Stimulated activated CD8-positive, alpha-beta memory T cell treated with anti-CD3 and anti-CD28 coated beads, Interleukin-7, amount 100 ng/mL, for 4 hours (primary cell): ENCODE results near the gene KIF26B.
"Not testable (repeated sequence)": the region's sequence is repeated elsewhere in the genome, so short reads cannot be mapped to it uniquely, and the experiment has no call there.

ENCODE experiments used
- DNase-seq, 2 donors: peaks; one replicate each; pipeline ENCODE4 v3.0.0-alpha.2; 2020; ENCODE audit warnings: low read depth in 2 of 2

The KIF26B gene

GRCh38 chr1:245325922-245326795, 171.4 kb downstream of the KIF26B start:
- no peak for DNase-seq

GRCh38 chr1:245327360-245327759, 172.6 kb downstream of the KIF26B start:
- DNase-seq = no peak

- DNase-seq = no peak
These were observed 173.1 kb downstream of the KIF26B start for GRCh38 chr1:245327842-245328241.

- DNase-seq = no peak
These were observed 176.2 kb downstream of the KIF26B start for GRCh38 chr1:245330951-245331350.

GRCh38 chr1:245332085-245332484, 177.3 kb downstream of the KIF26B start:
- no peak for DNase-seq

GRCh38 chr1:245332513-245332912, 177.7 kb downstream of the KIF26B start:
- DNase-seq = peak in 1 of 2 donors; percentile 26

- no peak for DNase-seq
These were observed 179.4 kb downstream of the KIF26B start for GRCh38 chr1:245334235-245334634.

- DNase-seq = no peak
These were observed 180.2 kb downstream of the KIF26B start for GRCh38 chr1:245334827-245335490.

- not testable (repeated sequence) for DNase-seq
These were observed 180.9 kb downstream of the KIF26B start for GRCh38 chr1:245335684-245336083.

GRCh38 chr1:245336149-245336983, 181.6 kb downstream of the KIF26B start:
- no peak for DNase-seq

- DNase-seq = not testable (repeated sequence)
These were observed 182.2 kb downstream of the KIF26B start for GRCh38 chr1:245336984-245337355.

GRCh38 chr1:245337829-245338484, 183.2 kb downstream of the KIF26B start:
- DNase-seq = no peak

- no peak for DNase-seq
These were observed 183.7 kb downstream of the KIF26B start for GRCh38 chr1:245338485-245338877.

- no peak for DNase-seq
These were observed 187.0 kb downstream of the KIF26B start for GRCh38 chr1:245341743-245342142.

GRCh38 chr1:245345191-245345884, 190.6 kb downstream of the KIF26B start:
- DNase-seq = no peak

- no peak for DNase-seq
These were observed 193.8 kb downstream of the KIF26B start for GRCh38 chr1:245348626-245349025.

- no peak for DNase-seq
These were observed 198.6 kb downstream of the KIF26B start for GRCh38 chr1:245353411-245353810.

GRCh38 chr1:245353915-245354775, 199.4 kb downstream of the KIF26B start:
- DNase-seq = no peak

GRCh38 chr1:245355851-245356630, 201.3 kb downstream of the KIF26B start:
- not testable (repeated sequence) for DNase-seq
